Endothelial cell (in vitro differentiated cells): ENCODE measurements around the gene CA10. TPM values are rescaled to one million over a fixed set of nuclear protein-coding genes. Genes with fewer than 3 reads are reported as not detected.

Source experiments
- DNase-seq: peaks from one replicate; pipeline ENCODE4 v3.0.0; 2021; ENCODE audit warnings: low spot score
- H3K27ac Mint-ChIP-seq: one replicate; pipeline ENCODE4 v1.8.0; 2021; ENCODE audit warnings: mixed read lengths, inconsistent platforms; ENCODE audit not compliant: unreplicated experiment
- H3K27me3 Mint-ChIP-seq: one replicate; pipeline ENCODE4 v1.8.0; 2021; ENCODE audit warnings: mild to moderate bottlenecking, moderate library complexity, mixed read lengths, inconsistent platforms; ENCODE audit not compliant: unreplicated experiment
- H3K36me3 Mint-ChIP-seq: one replicate; pipeline ENCODE4 v1.8.0; 2021; ENCODE audit warnings: mild to moderate bottlenecking, low read depth, mixed read lengths, inconsistent platforms; ENCODE audit not compliant: unreplicated experiment
- H3K4me1 Mint-ChIP-seq: one replicate; pipeline ENCODE4 v1.8.0; 2021; ENCODE audit warnings: mild to moderate bottlenecking, mixed read lengths, inconsistent platforms; ENCODE audit not compliant: unreplicated experiment
- H3K4me3 Mint-ChIP-seq: one replicate; pipeline ENCODE4 v1.8.0; 2021; ENCODE audit warnings: mild to moderate bottlenecking, mixed read lengths, inconsistent platforms; ENCODE audit not compliant: unreplicated experiment
- H3K9me3 Mint-ChIP-seq: one replicate; pipeline ENCODE4 v1.8.0; 2021; ENCODE audit warnings: mixed read lengths, inconsistent platforms; ENCODE audit not compliant: unreplicated experiment
- total RNA-seq: library from RNA; stranded (reverse); fragmentation: NEBNext Ultra II Directional; extraction: Animal tissue kit (Norgen Biotek cat#: 25700); gene quantifications from one replicate; pipeline ENCODE4 v1.2.1, GENCODE V29; 2021; ENCODE audit not compliant: unreplicated experiment
- TF ChIP-seq, protein P1 (sequence below): fragments of 200-600 bp; sonication (generic); IDR thresholded peaks from one replicate; pipeline ENCODE4 v1.5.0; 2021; ENCODE audit warnings: antibody characterized with exemption; ENCODE audit not compliant: unreplicated experiment

CA10 gene
- total RNA-seq, 1 donor from 2014 or later = not detected

DNA sequence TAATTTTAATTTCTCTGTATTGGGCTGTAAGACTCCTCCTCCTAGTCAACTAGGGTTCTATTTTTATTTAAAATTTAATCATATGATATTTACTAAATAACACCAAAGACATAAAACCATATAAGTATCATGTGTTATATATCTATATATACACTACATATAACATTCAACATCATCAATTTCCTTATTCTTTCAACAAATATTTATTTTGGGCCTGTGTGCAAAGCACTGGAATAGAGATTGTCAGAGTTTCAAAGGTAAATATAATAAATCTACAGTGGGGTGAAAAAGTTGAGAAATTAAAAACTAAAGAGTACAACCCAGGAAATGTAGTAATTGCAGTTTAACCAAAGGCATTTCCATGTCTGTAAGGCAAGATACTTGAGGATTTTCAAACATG is 364.0 kb downstream of the CA10 start:
- H3K4me3 Mint-ChIP-seq = no peak overlapping the region
- no peaks in the 10 kb centered on the region for H3K4me1 Mint-ChIP-seq
- H3K36me3 Mint-ChIP-seq = no peaks in the 10 kb centered on the region
- peaks cover 6% of the 10 kb centered on the region for H3K27me3 Mint-ChIP-seq
- no peak for DNase-seq
- TF ChIP-seq, protein P1, sequence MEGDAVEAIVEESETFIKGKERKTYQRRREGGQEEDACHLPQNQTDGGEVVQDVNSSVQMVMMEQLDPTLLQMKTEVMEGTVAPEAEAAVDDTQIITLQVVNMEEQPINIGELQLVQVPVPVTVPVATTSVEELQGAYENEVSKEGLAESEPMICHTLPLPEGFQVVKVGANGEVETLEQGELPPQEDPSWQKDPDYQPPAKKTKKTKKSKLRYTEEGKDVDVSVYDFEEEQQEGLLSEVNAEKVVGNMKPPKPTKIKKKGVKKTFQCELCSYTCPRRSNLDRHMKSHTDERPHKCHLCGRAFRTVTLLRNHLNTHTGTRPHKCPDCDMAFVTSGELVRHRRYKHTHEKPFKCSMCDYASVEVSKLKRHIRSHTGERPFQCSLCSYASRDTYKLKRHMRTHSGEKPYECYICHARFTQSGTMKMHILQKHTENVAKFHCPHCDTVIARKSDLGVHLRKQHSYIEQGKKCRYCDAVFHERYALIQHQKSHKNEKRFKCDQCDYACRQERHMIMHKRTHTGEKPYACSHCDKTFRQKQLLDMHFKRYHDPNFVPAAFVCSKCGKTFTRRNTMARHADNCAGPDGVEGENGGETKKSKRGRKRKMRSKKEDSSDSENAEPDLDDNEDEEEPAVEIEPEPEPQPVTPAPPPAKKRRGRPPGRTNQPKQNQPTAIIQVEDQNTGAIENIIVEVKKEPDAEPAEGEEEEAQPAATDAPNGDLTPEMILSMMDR = no peak
- no peak overlapping the region for H3K27ac Mint-ChIP-seq
- no peaks in the 10 kb centered on the region for H3K9me3 Mint-ChIP-seq

DNA sequence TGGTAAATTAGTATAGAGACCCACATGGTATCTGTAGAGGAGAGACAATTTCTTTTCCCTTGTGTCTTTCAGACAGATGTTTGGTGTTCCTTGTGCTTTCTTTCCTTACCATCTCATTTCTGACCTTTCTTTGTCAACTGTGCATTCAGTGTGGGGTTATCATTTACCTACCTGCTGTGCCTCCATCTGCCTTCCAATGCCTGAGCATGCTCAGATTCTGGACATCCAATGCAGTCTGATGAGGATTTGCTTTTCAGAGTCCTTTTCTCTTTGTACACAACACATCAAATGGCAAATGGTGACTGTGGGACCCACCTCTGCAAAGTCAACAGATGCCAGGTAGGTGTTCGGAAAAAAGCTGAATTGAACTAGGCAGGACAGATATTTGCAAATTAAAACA is 364.8 kb downstream of the CA10 start:
- Mint-ChIP-seq H3K9me3 (no peaks in the 10 kb centered on the region), H3K36me3 (no peaks in the 10 kb centered on the region), H3K27me3 (peaks cover 6% of the 10 kb centered on the region), H3K27ac (no peak overlapping the region), H3K4me3 (no peak overlapping the region), H3K4me1 (no peaks in the 10 kb centered on the region)
- TF ChIP-seq, protein P1 = no peak
- DNase-seq = no peak

DNA sequence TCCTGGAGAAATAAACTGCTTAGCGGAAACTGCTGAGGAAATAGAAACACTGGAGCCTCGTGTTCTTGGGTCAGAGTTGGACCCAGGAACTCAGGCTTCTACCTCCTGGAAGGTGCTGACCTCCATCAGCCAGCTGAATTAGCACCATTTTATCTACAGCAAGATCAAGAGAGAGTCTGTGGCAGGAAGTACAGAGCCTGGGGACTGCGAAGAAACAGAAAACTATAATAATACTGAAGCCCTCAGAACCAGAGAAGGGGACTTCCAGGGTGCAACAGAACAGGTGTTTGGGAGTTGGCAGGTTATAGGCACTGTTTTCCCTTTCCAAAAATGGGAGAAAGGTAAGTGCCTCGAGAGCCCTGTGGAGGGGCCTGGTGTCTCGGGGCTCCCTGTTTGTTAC is 379.7 kb downstream of the CA10 start:
- DNase-seq = no peak
- H3K36me3 Mint-ChIP-seq = no peaks in the 10 kb centered on the region
- no peak overlapping the region for H3K27ac Mint-ChIP-seq
- no peaks in the 10 kb centered on the region for H3K9me3 Mint-ChIP-seq
- H3K4me1 Mint-ChIP-seq = no peaks in the 10 kb centered on the region
- no peaks in the 10 kb centered on the region for H3K27me3 Mint-ChIP-seq
- H3K4me3 Mint-ChIP-seq = no peak overlapping the region
- TF ChIP-seq, protein P1 = no peak

DNA sequence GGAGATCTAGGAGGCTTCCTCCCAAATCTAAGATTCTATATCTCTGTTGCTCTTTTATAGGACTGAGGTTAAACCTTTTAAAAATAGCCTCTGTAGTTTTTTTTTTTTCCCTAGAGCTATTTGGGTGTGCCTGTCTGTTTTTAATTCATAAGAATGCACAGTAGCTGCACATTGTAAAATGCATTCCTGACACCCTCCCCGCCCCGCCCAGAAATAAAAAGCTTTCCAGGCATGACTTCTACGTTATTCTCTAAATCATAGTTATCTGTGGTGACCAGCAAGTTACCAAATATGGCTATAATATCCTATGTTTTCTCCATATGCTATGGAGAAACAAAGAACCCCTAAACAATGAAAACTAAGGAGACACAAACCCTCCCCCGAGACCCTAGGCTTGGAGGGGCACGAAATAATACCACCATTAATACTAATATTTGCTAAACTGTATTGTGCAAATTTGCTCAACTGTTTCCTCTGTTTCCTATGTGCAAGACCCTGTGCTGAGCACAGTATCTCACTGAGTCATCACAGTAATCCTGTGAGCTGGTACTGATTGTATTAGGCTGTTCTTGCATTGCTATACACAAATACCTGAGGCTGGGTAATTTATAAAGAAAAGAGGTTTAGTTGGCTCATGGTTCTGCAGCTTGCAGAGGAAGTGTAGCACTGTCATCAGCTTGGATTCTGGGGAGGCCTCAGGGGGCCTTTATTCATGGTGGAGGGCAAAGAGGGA is 388.3 kb downstream of the CA10 start:
- Mint-ChIP-seq H3K9me3 (no peaks in the 10 kb centered on the region), H3K27me3 (no peaks in the 10 kb centered on the region), H3K4me3 (no peak overlapping the region), H3K27ac (no peak overlapping the region), H3K36me3 (no peaks in the 10 kb centered on the region), H3K4me1 (no peaks in the 10 kb centered on the region)
- TF ChIP-seq, protein P1 = no peak
- DNase-seq = no peak

DNA sequence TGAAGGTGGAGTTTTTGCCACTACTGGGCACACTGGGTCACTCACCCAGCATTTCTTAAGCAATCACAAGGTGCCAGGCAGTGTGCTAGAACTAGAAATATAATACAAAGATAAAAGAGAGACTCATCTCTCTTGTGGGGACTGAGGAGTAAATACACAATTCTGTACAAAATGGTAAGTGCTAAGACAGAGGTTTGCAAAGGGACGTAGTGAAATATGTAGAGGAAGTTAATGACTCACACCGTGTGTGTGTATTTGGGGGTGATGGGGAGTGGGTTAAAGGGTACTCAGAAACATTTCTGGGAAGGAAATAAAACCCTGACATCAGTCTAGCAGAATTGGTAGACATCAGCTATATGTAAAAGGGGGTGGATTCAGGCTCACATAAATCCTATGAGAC is 389.3 kb downstream of the CA10 start:
- no peak for DNase-seq
- H3K4me1 Mint-ChIP-seq = no peaks in the 10 kb centered on the region
- H3K27me3 Mint-ChIP-seq = no peaks in the 10 kb centered on the region
- no peaks in the 10 kb centered on the region for H3K9me3 Mint-ChIP-seq
- H3K4me3 Mint-ChIP-seq = no peak overlapping the region
- H3K27ac Mint-ChIP-seq = no peak overlapping the region
- H3K36me3 Mint-ChIP-seq = no peaks in the 10 kb centered on the region
- TF ChIP-seq, protein P1 = no peak
